ENCODE data around the gene CCL2. TPM values are rescaled to one million over a fixed set of nuclear protein-coding genes. Genes with fewer than 3 reads are reported as not detected.
"Not testable (repeated sequence)": the region's sequence is repeated elsewhere in the genome, so short reads cannot be mapped to it uniquely, and the experiment has no call there.

Gene CCL2
- total RNA-seq, 2 donors from 2014 or later, result 30.2 to 41.8 TPM

DNA sequence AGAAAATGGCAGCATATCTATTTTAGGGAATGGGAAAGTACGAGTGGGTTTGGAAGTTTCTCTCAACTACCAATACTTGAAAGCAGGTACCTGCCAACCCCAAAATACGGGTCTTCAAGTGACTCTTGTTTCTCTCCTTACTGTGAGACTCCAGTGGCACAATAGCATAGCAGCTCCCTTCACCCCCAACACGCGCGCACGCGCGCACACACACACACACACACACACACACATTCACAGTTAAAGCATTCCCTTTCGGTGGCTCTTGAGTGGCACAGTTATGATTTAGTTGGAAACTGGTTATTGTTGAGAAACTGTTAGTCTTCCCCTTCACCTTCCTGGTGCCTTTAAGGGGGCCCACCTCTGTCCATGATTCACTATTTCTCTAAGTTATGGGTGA lies 30.0 kb upstream of the CCL2 start:
- WGBS, result 94% methylated on average over 9 of the region's 9 CpGs
- Histone ChIP-seq H3K27ac (no peak overlapping the region), H3K9me3 (no peaks in the 10 kb centered on the region), H3K4me3 (no peak overlapping the region), H3K27me3 (replicated peaks; ENCODE audit: insufficient read depth) (no peaks in the 10 kb centered on the region), H3K4me1 (replicated peaks) (no peaks in the 10 kb centered on the region), H3K36me3 (no peaks in the 10 kb centered on the region)
- DNase-seq (ENCODE audit: low spot score), result no peak
- intact Hi-C loops (cut with DNase I), result no loop called here
- TF ChIP-seq POLR2AphosphoS5 (IDR thresholded peaks at IDR 0.05) (no peak), POLR2A (IDR thresholded peaks at IDR 0.05) (no peak)
- TF ChIP-seq, protein P1, sequence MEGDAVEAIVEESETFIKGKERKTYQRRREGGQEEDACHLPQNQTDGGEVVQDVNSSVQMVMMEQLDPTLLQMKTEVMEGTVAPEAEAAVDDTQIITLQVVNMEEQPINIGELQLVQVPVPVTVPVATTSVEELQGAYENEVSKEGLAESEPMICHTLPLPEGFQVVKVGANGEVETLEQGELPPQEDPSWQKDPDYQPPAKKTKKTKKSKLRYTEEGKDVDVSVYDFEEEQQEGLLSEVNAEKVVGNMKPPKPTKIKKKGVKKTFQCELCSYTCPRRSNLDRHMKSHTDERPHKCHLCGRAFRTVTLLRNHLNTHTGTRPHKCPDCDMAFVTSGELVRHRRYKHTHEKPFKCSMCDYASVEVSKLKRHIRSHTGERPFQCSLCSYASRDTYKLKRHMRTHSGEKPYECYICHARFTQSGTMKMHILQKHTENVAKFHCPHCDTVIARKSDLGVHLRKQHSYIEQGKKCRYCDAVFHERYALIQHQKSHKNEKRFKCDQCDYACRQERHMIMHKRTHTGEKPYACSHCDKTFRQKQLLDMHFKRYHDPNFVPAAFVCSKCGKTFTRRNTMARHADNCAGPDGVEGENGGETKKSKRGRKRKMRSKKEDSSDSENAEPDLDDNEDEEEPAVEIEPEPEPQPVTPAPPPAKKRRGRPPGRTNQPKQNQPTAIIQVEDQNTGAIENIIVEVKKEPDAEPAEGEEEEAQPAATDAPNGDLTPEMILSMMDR (IDR thresholded peaks at IDR 0.05), result no peak

DNA sequence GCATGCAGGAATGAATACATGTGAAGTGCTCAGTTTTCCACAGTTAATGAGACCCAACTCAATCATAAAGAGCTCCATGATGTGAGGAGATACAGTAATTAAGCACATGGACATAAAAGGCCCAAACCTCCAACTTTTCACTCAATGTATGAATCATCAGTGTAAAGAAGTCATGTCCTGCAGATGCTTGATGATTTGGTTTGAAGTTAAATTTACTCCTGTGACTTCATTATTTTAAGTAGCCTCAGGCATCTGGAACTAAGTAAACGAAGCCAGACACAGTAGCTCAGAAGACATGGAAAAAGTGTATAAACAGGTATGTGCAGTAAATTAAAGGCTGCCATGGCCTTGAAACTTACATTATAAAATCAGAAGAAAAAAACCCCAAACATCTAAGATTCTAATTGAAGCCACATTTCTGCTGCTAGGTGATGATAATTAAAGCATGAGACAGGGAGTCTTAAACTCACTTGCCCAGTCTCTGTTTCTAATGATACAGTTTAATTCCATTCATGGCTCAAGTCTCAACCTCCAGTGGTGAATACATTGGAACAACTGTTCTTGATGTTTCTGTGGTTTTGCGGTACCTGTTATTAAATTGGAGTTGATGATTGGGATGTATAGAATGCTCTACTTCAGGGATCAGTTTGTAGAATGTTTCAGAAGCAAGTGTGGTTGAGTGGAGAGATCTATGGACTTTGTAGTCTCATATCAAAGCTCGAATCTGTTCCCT lies 28.9 kb upstream of the CCL2 start:
- 63% methylated on average over 3 of the region's 3 CpGs for WGBS
- DNase-seq (ENCODE audit: low spot score), result no peak
- TF ChIP-seq POLR2A (IDR thresholded peaks at IDR 0.05) (no peak), POLR2AphosphoS5 (IDR thresholded peaks at IDR 0.05) (no peak)
- TF ChIP-seq, protein P1 (IDR thresholded peaks at IDR 0.05), result no peak
- H3K36me3 ChIP-seq, result no peaks in the 10 kb centered on the region
- no peaks in the 10 kb centered on the region for H3K4me1 ChIP-seq (replicated peaks)
- no peak overlapping the region for H3K27ac ChIP-seq
- H3K4me3 ChIP-seq, result no peak overlapping the region
- H3K27me3 ChIP-seq (replicated peaks; ENCODE audit: insufficient read depth), result no peaks in the 10 kb centered on the region
- intact Hi-C loops (cut with DNase I), result no loop called here
- no peaks in the 10 kb centered on the region for H3K9me3 ChIP-seq

DNA sequence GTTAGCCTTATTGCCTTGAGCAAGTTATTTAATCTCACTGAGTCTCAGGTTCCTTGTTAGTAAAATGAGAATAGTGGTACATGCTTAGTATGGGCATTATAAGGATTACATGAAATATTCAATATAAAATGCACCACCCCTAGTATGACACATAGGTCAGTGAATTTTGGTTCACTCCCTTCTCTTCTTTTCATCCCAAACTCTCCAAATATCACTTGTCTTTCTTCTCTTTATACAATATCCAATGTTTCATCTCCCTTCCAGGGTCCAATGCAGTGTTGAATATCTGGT lies 28.4 kb upstream of the CCL2 start:
- no peak for DNase-seq (ENCODE audit: low spot score)
- no peak overlapping the region for H3K27ac ChIP-seq
- intact Hi-C loops (cut with DNase I), result no loop called here
- no peaks in the 10 kb centered on the region for H3K4me1 ChIP-seq (replicated peaks)
- no peaks in the 10 kb centered on the region for H3K36me3 ChIP-seq
- H3K27me3 ChIP-seq (replicated peaks; ENCODE audit: insufficient read depth), result no peaks in the 10 kb centered on the region
- TF ChIP-seq, protein P1 (IDR thresholded peaks at IDR 0.05), result no peak
- TF ChIP-seq POLR2AphosphoS5 (IDR thresholded peaks at IDR 0.05) (no peak), POLR2A (IDR thresholded peaks at IDR 0.05) (no peak)
- no peaks in the 10 kb centered on the region for H3K9me3 ChIP-seq
- H3K4me3 ChIP-seq, result no peak overlapping the region

DNA sequence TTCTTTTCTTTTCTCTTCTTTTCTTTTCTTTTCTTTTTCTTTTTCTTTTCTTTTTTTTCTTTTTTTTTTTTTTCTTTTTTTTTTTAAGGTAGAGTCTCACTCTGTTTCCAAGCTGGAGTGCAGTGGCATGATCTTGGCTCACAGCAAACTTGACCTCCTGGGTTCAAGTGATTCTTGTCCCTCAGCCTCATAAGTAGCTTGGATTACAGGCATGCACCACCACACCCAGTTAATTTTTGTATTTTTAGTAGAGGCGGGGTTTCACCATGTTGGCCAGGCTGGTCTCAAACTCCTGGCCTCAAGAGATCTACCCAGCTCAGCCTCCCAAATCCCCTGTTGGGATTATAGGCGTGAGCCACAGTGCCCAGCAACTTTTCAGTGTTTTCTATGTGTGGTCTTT lies 27.8 kb upstream of the CCL2 start:
- H3K36me3 ChIP-seq; H3K9me3 ChIP-seq; H3K4me1 ChIP-seq (replicated peaks); intact Hi-C loops (cut with DNase I); H3K27ac ChIP-seq; DNase-seq (ENCODE audit: low spot score); H3K4me3 ChIP-seq; H3K27me3 ChIP-seq (replicated peaks; ENCODE audit: insufficient read depth): not testable (repeated sequence)
- WGBS, result 83% methylated on average over 2 of the region's 2 CpGs

DNA sequence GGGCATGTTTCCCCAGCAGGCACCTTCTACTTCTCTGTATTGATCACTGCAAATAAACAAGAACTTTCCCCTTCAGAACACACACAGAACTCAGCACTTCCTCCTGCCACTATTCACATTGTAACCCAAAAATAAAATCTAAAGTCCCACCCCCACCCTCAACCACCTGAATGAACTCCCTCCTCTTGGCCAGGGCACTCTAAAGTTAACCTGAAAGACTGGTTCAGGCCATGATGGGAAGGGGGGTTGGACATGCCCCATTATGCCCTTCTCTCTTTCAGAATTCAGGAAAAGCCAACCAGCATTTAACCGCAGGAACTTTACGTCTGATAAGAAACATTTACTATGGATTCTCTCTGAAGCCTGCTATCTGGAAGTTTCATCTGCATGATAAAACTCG lies 27.4 kb upstream of the CCL2 start:
- TF ChIP-seq POLR2AphosphoS5 (IDR thresholded peaks at IDR 0.05) (peak; percentile 38), POLR2A (IDR thresholded peaks at IDR 0.05) (no peak)
- TF ChIP-seq, protein P1 (IDR thresholded peaks at IDR 0.05), result no peak
- peak; percentile 45 for DNase-seq (ENCODE audit: low spot score)
- Histone ChIP-seq H3K36me3 (no peaks in the 10 kb centered on the region), H3K27ac (no peak overlapping the region), H3K4me1 (replicated peaks) (no peaks in the 10 kb centered on the region), H3K4me3 (no peak overlapping the region), H3K27me3 (replicated peaks; ENCODE audit: insufficient read depth) (no peaks in the 10 kb centered on the region), H3K9me3 (no peaks in the 10 kb centered on the region)
- intact Hi-C loops (cut with DNase I), result no loop called here
- whole genome bisulfite sequencing, result 33% methylated on average over 3 of the region's 3 CpGs
